Loucy (cell line): ENCODE measurements around the gene ANP32B.

ENCODE experiments used
- EZH2phosphoT487 ChIP-seq: fragments of 200-600 bp; IDR thresholded peaks from 2 replicates; pipeline ENCODE4 v1.6.1; 2018; ENCODE audit warnings: antibody characterized with exemption, mild to moderate bottlenecking, moderate library complexity, borderline replicate concordance
- TF ChIP-seq, protein P1 (sequence below): fragments of 200-600 bp; sonication (generic); conservative IDR thresholded peaks from 2 replicates; pipeline ENCODE4 v1.5.1; 2014; ENCODE audit warnings: mild to moderate bottlenecking, antibody characterized with exemption, low read length

DNA sequence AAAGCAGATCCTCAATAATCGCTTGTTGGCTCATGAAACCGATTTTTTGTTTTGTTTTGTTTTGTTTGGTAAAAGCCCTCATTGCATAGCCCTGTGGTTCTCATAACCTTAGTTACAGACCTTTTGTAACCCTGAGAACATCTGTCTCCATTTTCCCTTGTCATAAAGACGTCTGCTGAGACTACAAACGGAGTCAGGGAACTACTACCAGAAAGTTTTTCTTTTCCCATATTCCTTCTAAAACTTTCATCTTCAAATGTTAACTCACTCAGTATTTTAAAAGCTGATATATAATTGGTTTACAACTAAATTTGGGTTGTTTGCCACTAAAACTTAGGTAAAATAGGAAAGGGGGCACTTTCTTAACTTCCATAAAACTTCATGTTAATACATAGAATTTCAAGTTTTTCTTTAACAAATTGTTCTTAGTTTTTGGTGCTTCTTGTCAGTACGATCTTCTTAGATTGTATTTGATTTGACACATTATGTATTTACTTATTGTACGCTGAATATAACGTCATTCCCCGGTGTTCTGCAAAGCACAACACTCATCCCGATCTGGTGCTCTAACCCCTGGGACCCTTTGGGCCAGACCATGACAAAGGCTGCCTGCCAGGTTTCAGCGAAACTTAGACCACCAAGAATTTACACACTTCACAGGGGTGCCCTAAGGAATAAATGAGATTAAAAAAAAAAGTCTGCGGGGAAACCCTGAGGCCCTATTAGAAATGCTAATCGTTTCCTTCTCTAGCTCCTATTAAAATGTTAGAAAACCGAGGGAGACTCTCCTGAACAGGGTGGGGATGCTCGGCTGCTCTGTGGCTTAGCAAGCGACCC is 1.1 kb upstream of the ANP32B start:
- TF ChIP-seq EZH2phosphoT487 = no peak
- TF ChIP-seq, protein P1, sequence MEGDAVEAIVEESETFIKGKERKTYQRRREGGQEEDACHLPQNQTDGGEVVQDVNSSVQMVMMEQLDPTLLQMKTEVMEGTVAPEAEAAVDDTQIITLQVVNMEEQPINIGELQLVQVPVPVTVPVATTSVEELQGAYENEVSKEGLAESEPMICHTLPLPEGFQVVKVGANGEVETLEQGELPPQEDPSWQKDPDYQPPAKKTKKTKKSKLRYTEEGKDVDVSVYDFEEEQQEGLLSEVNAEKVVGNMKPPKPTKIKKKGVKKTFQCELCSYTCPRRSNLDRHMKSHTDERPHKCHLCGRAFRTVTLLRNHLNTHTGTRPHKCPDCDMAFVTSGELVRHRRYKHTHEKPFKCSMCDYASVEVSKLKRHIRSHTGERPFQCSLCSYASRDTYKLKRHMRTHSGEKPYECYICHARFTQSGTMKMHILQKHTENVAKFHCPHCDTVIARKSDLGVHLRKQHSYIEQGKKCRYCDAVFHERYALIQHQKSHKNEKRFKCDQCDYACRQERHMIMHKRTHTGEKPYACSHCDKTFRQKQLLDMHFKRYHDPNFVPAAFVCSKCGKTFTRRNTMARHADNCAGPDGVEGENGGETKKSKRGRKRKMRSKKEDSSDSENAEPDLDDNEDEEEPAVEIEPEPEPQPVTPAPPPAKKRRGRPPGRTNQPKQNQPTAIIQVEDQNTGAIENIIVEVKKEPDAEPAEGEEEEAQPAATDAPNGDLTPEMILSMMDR = no peak
